H1 (cell line): Measurements from ENCODE around the gene ITGB2. TPM values are rescaled to one million over a fixed set of nuclear protein-coding genes. Genes with fewer than 3 reads are reported as not detected.

ENCODE experiments used
- BRCA1 ChIP-seq: IDR thresholded peaks from 2 replicates; pipeline ENCODE4 v1.6.1; 2012; ENCODE audit warnings: low read depth, low read length, improper control_type of control experiment
- POLR2AphosphoS5 ChIP-seq: IDR thresholded peaks from 2 replicates; pipeline ENCODE4 v1.6.1; 2011; ENCODE audit warnings: low read depth, low read length
- polyA plus RNA-seq, 7 experiments: library from polyadenylated mRNA; depleted of rRNA in 3 of 7; stranded (reverse) in 5 of 7; unstranded in 2 of 7; fragments of >200 nt in 5 of 7; fragments of 200-250 nt in 2 of 7; gene quantifications; 1 replicate in 5 of 7; 2 replicates in 1 of 7; 4 replicates in 1 of 7; pipeline versions ENCODE4 v1.2.1 to v1.2.3, GENCODE V29; 2011 to 2013; ENCODE audit warnings: missing spikeins in 2 of 7, mixed read lengths in 2 of 7
- total RNA-seq: library from RNA; stranded (reverse); fragmentation: NEBNext Ultra II Directional; extraction: Animal tissue kit (Norgen Biotek cat#: 25700); gene quantifications from 2 replicates; pipeline ENCODE4 v1.2.1, GENCODE V29; 2021
- TF ChIP-seq, protein P1 (sequence below): IDR thresholded peaks from 2 replicates; pipeline ENCODE4 v1.6.1; 2012; ENCODE audit warnings: low read length, inconsistent platforms
- TF ChIP-seq, protein P2 (sequence below): IDR thresholded peaks from 2 replicates; pipeline ENCODE4 v1.6.1; 2012; ENCODE audit warnings: inconsistent platforms

ITGB2 gene
- total and polyA plus RNA-seq, 2 of the 8 experiments (the other 6 are each of a cell fraction or from before 2014, with no cell fraction given) = 0.24 to 0.63 TPM

DNA sequence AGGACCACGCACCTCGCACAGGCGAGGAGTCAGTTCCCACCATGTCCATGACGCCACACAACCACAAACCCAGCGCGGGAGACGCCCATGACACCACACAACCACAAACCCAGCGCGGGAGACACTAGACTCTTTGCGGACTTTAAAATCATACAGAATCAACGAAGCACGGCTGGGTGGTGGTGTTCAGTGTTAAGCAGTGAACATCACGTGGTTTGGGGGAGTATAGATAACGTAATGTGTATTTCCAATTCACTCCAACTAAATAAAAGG lies 66.4 kb downstream of the ITGB2 start (continued):
- TF ChIP-seq, protein P1, sequence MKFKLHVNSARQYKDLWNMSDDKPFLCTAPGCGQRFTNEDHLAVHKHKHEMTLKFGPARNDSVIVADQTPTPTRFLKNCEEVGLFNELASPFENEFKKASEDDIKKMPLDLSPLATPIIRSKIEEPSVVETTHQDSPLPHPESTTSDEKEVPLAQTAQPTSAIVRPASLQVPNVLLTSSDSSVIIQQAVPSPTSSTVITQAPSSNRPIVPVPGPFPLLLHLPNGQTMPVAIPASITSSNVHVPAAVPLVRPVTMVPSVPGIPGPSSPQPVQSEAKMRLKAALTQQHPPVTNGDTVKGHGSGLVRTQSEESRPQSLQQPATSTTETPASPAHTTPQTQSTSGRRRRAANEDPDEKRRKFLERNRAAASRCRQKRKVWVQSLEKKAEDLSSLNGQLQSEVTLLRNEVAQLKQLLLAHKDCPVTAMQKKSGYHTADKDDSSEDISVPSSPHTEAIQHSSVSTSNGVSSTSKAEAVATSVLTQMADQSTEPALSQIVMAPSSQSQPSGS = no peak
- TF ChIP-seq BRCA1 (no peak), POLR2AphosphoS5 (no peak)
- TF ChIP-seq, protein P2, sequence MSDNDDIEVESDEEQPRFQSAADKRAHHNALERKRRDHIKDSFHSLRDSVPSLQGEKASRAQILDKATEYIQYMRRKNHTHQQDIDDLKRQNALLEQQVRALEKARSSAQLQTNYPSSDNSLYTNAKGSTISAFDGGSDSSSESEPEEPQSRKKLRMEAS = no peak
